Activated CD8-positive, alpha-beta memory T cell treated with anti-CD3 and anti-CD28 coated beads, Interleukin-2, amount 10 ng/mL, durations not matched to agents 7 days and 5 days (primary cell): ENCODE measurements around the gene C19orf25. TPM values are rescaled to one million over a fixed set of nuclear protein-coding genes. Genes with fewer than 3 reads are reported as not detected.

Experiments
- ATAC-seq: fragments of 150-1000 bp; cut with Tn5 transposase; one replicate; pipeline ENCODE4 v1.10.0; 2021; ENCODE audit warnings: moderate library complexity
- CTCF ChIA-PET: fragments of 350-600 bp; sonication (Branson Sonifier 250); formaldehyde crosslinking; loops from one replicate; lab custom pipeline; 2021; ENCODE audit warnings: antibody characterized with exemption; lab: Charles Lee
- DNase-seq: peaks from one replicate; pipeline ENCODE4 v3.0.0-alpha.2; 2020
- H3K27ac Mint-ChIP-seq: one replicate; pipeline ENCODE4 v1.8.0; 2021; ENCODE audit warnings: mild to moderate bottlenecking, mixed read lengths
- H3K27me3 Mint-ChIP-seq: one replicate; pipeline ENCODE4 v1.8.0; 2021; ENCODE audit warnings: mixed read lengths
- H3K36me3 Mint-ChIP-seq: one replicate; pipeline ENCODE4 v1.8.0; 2021; ENCODE audit warnings: mild to moderate bottlenecking, mixed read lengths
- H3K4me1 Mint-ChIP-seq: one replicate; pipeline ENCODE4 v1.8.0; 2021; ENCODE audit warnings: mixed read lengths
- H3K4me3 Mint-ChIP-seq: one replicate; pipeline ENCODE4 v1.8.0; 2021; ENCODE audit warnings: mild to moderate bottlenecking, moderate library complexity, mixed read lengths
- H3K9me3 Mint-ChIP-seq: one replicate; pipeline ENCODE4 v1.8.0; 2022; ENCODE audit warnings: low read depth, mixed read lengths
- total RNA-seq, 2 experiments: library from RNA; stranded (reverse); gene quantifications; one replicate each; pipeline ENCODE4 v1.2.3, GENCODE V29; 2021

C19orf25 gene
- total RNA-seq, 2 experiments from 2014 or later = 43.3 to 48.9 TPM

DNA sequence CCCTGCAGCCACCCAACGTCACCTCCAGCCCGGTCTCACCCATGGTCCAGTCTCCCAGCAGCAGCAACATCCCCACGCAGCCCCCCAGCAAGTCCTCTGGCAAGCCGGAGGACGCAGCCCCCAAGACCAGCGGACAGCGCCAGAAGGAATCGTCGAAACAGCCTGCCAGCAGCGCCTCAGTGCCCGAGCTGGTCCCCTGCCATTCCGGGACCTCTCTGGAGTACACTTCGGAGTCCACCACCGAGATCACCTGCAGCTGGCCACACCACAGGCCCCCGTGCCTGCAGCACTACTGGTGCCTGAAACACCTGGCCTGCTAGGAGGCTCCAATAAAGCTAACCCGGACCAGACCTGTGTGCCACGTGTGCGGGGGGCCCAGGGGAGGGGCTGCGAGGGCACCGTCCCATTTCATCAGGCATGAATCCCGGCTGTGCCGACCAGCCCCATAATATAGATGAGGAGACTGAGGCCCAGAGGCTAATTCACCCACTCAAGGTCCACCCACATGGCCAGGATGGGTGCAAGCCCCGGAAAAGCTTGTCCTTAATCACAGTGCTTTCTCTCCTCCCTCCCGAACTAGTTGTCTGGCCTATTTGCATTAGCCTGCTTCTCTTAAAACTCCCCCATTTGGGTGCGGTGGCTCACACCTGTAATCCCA lies 18.7 kb upstream of the C19orf25 start:
- ATAC-seq (no peak), DNase-seq (no peak)
- no peak overlapping the region for H3K27ac Mint-ChIP-seq
- no peak overlapping the region for H3K4me3 Mint-ChIP-seq
- no peaks in the 10 kb centered on the region for H3K9me3 Mint-ChIP-seq
- CTCF ChIA-PET = no interaction called here
- H3K36me3 Mint-ChIP-seq = no peaks in the 10 kb centered on the region
- H3K4me1 Mint-ChIP-seq = peaks cover 2% of the 10 kb centered on the region
- H3K27me3 Mint-ChIP-seq = peaks cover 2% of the 10 kb centered on the region

DNA sequence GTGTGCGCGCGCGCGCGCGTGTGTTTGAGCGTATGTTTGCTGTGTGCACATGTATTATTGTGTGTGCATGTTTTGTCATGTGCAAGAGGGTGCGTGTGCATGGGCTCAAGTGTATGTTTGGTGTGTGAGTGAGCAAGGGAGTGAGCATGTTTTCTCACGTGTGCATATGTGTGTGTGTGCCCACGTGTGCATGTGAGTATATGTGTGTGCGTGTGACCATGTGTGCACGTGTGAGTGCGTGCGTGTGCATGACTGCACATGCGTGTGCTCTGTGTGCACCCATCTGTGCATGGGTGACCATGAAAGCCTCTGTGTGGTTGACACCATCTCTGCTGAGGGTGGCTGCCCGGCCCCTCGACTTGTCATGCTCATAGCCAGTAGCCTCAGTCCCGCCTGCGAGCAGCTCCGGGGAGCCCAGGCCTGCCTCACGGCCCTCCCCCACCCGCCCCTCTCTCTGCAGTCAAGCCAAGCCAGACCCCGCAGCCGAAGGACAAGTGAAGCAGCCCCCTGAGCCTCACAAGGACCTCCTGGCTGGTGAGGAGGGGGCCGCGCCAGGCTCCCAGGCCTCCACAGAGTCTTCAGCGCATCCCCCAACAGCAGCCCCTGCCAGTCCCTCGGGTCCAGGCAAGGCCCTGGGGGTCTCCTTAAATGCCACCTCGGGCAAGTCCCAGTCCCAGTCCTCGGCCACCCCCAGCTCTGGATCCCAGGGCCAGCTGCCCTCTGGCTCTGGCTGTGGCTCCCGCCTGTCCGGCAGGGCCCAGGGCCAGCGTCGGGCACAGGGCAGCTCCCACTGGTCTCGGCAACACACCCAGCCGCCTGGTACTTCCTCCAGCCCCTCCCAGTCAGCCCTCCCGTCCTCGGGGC lies 17.9 kb upstream of the C19orf25 start:
- DNase-seq (no peak), ATAC-seq (no peak)
- no peaks in the 10 kb centered on the region for H3K9me3 Mint-ChIP-seq
- peaks cover 4% of the 10 kb centered on the region for H3K27me3 Mint-ChIP-seq
- peaks cover under 1% of the 10 kb centered on the region for H3K4me1 Mint-ChIP-seq
- no peaks in the 10 kb centered on the region for H3K36me3 Mint-ChIP-seq
- H3K27ac Mint-ChIP-seq = no peak overlapping the region
- CTCF ChIA-PET = no interaction called here
- H3K4me3 Mint-ChIP-seq = no peak overlapping the region

DNA sequence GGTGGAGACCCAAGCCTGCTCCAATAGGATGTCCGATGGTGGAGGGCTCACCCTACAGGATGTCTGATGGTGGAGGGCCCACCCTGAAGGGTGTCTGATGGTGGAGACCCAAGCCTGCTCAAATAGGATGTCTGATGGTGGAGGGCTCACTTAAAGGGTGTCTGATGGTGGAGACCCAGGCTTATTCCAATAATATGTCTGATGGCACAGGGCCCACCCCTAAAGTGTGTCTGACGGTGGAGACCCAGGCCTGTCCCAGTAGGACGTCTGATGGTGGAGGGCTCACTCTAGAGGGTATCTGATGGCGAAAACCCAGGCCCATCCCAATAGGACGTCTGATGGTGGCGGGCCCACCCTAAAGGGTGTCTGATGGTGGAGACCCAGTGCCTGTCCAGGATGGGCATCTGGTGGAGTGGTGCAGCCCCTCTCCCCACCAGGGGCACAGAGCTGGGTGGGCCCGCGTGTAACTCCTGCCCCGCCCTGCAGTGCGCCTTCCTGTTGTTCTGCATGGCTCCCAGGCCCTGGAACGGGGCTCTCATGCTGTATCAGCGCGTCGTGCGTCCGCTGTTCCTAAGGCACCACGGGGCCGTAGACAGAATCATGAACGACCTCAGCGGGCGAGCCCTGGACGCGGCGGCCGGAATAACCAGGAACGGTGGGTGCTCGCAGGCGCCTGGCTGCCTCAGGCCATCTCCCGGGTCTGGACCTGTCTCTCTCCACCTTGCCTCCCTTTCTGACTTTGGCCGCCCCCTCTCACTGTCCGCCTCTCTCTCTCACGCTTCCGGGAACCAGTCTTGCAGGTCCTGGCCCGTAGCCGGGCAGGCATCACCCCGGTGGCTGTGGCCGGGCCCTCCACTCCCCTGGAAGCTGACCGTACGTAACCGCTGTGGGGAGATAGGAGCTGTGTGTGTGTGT lies 17.0 kb upstream of the C19orf25 start:
- Mint-ChIP-seq H3K4me3 (no peak overlapping the region), H3K27ac (no peak overlapping the region), H3K36me3 (no peaks in the 10 kb centered on the region), H3K9me3 (no peaks in the 10 kb centered on the region), H3K4me1 (peaks cover 3% of the 10 kb centered on the region), H3K27me3 (peaks cover 9% of the 10 kb centered on the region)
- ATAC-seq (no peak), DNase-seq (no peak)
- CTCF ChIA-PET = no interaction called here

DNA sequence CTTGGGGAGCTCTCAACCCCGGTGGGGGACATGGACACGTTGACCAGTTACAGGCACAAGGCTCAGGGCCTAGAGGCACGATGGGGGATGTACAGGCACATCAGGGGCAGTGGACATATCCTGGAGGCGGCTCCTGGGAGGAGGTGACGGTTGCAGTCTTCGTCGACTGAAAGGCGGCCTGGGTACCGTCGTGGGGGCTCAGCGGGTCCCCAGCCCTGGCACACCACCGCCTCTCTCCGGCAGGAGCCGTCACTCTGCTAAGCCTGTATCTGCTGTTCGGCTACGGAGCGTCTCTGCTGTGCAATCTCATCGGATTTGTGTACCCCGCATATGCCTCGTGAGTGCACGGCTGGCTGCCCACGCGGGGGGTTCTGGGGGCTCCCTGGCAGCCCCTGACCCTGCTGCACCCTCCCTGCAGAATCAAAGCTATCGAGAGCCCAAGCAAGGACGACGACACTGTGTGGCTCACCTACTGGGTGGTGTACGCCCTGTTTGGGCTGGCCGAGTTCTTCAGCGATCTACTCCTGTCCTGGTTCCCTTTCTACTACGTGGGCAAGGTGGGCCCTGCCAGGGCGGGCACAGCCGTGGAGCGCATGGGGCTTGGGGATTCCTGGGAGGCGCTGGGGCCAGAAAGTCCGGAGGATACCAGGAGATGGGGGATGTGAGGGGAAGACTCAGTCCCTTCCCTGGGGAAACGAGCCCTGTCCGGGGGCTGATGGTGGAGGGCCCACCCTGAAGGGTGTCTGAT lies 16.2 kb upstream of the C19orf25 start:
- CTCF ChIA-PET = no interaction called here
- ATAC-seq (no peak), DNase-seq (no peak)
- no peaks in the 10 kb centered on the region for H3K9me3 Mint-ChIP-seq
- H3K36me3 Mint-ChIP-seq = no peaks in the 10 kb centered on the region
- H3K4me1 Mint-ChIP-seq = peaks cover 7% of the 10 kb centered on the region
- peaks cover 9% of the 10 kb centered on the region for H3K27me3 Mint-ChIP-seq
- no peak overlapping the region for H3K4me3 Mint-ChIP-seq
- no peak overlapping the region for H3K27ac Mint-ChIP-seq

DNA sequence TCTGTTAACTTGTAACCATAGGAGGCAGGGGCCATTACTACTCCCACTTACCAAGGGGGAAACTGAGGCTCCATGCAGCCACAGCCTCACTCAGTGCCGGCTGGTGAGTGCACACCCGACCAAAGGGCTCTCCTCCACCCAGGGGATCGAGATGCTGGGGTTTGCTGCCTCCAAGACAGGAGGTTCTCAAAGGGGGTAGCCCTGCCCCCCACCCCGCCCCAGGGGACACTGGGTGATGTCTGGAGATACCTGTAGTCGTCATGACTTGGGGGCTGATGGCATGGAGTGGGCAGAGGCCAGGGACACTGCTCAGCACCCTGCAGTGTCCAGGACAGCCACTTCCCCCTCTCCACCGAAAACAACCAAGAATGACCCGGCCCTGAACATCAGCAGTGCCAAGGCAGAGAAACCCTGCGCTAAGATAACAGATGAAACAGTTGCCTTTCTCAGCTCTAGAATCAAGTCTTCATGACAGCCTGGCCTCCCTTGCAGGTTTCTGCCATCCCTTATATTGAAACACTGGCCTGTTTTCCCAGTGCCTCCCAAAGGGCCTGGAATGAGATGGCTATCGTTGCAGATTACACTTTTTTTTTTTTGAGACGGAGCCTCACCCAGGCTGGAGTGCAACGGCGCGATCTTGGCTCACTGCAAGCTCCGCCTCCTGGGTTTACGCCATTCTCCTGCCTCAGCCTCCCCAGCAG lies 15.2 kb upstream of the C19orf25 start:
- ATAC-seq = no peak
- CTCF ChIA-PET = no interaction called here
- Mint-ChIP-seq H3K27me3 (peaks cover 9% of the 10 kb centered on the region), H3K36me3 (no peaks in the 10 kb centered on the region), H3K9me3 (no peaks in the 10 kb centered on the region), H3K4me1 (peaks cover 12% of the 10 kb centered on the region), H3K4me3 (no peak overlapping the region), H3K27ac (no peak overlapping the region)
- no peak for DNase-seq

DNA sequence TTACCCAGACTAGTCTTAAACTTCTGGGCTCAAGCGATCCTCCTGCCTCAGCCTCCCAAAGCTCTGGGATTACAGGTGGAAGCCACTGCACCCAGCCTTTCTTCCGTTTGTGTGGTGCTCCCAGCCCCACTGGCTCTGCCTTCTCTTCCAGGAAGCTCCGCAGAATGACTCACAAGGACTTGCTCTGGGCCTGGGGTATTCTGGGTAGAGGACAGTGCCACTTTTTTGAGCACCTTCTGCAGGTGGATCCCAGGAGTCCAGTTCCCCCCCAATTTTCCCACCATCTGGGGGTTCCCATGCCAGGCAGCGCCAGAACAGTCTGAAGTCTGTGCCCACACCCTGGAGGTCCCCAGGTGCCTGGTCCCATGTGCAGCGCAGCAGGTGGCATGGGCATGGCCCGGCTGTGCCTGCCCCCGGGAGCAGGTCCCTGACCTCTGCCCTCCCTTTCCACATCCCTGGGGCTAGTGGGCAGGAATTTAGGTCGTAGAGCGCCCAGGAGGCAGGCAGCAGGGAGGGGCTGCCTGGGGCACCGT lies 13.5 kb upstream of the C19orf25 start:
- DNase-seq (no peak), ATAC-seq (no peak)
- Mint-ChIP-seq H3K4me1 (peaks cover 13% of the 10 kb centered on the region), H3K27me3 (peaks cover 9% of the 10 kb centered on the region), H3K36me3 (no peaks in the 10 kb centered on the region), H3K4me3 (no peak overlapping the region), H3K9me3 (no peaks in the 10 kb centered on the region), H3K27ac (no peak overlapping the region)
- CTCF ChIA-PET = interaction anchor here (1.7 kb wide), 1 partner anchor 38 kb away, joined by 4 read pairs; no protein-coding TSS in a partner anchor

DNA sequence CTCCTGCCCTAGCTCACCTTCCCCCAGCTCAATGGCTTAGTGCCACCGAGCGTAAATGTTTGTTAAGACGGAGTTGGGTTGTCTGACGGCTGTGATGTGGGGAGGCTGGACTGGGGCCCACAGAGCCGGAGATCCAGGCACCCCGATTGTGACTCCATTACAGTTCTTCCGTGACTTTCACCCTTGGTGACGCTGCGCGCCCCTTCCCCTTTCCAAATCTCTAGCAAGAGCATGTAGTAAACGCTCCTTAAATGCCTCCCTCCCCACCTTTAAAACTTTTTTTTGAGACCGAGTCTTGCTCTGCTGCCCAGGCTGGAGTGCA lies 12.8 kb upstream of the C19orf25 start:
- ATAC-seq (no peak), DNase-seq (no peak)
- H3K4me3 Mint-ChIP-seq = peak overlapping the region; percentile 51
- H3K27me3 Mint-ChIP-seq = peaks cover 9% of the 10 kb centered on the region
- H3K4me1 Mint-ChIP-seq = peaks cover 13% of the 10 kb centered on the region
- H3K27ac Mint-ChIP-seq = no peak overlapping the region
- no peaks in the 10 kb centered on the region for H3K36me3 Mint-ChIP-seq
- CTCF ChIA-PET = interaction anchor here (1.0 to 1.7 kb wide), 2 partner anchors 10 to 37 kb away, joined by 4 read pairs; no protein-coding TSS in a partner anchor
- H3K9me3 Mint-ChIP-seq = no peaks in the 10 kb centered on the region

DNA sequence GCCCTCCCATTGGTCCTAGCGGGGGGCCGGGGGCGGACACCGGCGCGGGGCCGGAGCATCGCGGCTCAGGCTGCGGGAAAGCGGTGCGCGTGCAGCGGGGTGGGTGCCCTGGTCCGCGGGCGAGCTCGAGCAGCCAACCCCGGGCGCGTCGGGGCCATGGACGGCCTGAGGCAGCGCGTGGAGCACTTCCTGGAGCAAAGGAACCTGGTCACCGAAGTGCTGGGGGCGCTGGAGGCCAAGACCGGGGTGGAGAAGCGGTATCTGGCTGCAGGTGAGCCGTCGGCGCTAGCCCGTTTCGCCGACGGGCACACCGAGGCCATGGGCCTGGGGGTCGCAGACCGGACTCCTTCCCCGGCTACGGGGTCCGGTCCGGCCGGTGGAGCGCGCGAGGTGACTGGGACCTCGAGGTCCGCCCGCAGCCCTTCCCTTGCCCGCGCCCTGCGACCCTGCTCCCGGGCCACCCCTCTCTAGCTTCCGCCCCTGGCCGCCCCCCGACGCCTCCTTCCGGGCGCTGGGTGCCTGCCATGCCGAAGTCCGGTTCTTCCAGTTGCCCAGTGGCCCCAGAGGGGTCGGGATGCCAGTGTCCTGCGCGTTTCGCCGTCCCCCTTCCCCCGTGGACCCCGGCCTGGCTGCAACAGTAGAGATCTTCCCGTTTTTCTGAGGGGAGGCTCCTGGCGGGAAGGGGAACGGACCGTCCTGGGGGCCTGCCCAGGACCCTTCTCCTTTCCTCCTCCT lies 12.3 kb upstream of the C19orf25 start, which contains the start of gene REEP6:
REEP6 (plus strand) TSS at position 68 of the 735 bp plus-strand sequence; CDS start at position 157, 89 bp downstream.
- H3K9me3 Mint-ChIP-seq = no peaks in the 10 kb centered on the region
- ATAC-seq (no peak), DNase-seq (no peak)
- H3K36me3 Mint-ChIP-seq = no peaks in the 10 kb centered on the region
- CTCF ChIA-PET = interaction anchor here (0.8 to 2.5 kb wide), 7 partner anchors 9 to 335 kb away, joined by 3 to 8 read pairs (median 4); partner anchors contain the start of gene UQCR11
- peak within 1 kb of the TSS; percentile 75 for H3K27ac Mint-ChIP-seq
- H3K4me3 Mint-ChIP-seq = peak within 1 kb of the TSS; percentile 75
- H3K4me1 Mint-ChIP-seq = peaks cover 13% of the 10 kb centered on the region
- peaks cover 9% of the 10 kb centered on the region for H3K27me3 Mint-ChIP-seq

DNA sequence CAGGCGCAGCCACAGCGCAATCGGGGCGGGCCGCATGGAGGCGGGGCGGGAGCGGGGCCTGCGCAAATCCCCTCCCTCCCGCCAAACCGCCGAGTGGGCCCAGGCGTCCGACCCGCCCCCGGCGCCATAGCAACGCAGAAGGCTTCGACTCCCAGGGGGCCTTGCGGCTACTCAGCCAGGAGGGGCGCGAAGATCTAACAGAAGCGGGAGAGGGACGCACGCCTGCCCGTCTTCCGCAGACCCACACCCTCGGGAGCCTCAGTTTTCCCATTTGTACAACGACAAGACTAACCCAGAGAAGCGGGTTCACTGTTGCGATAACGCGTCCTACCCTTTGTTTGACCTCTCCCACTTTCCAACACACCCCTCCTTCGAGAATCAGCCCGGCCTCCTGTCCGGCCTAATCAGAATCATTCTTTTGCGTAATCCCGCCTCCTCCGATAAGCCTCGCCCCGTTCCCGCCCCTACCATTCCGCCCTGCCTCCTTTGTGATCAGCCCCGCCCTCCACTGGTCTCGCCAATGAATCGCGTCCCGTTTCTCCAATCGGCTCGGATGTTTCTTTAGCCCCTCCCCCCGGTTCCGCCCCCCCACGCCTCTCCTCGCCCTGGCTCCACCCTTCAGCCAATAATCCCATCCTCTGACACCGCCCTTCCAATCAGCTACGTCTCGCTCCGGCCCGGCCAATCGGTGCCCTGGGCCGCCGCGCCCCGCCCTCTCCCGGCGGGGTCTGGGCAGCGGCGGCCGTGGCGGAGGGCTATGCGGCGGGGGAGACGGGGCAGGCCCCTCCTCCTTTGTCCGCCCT lies 11.5 kb upstream of the C19orf25 start, which contains the start of gene PCSK4:
PCSK4 (minus strand) TSS at position 40 of the 803 bp plus-strand sequence; CDS start at position 36, 4 bp downstream.
- H3K4me3 Mint-ChIP-seq = peak within 1 kb of the TSS; percentile 75
- H3K4me1 Mint-ChIP-seq = peaks cover 13% of the 10 kb centered on the region
- CTCF ChIA-PET = interaction anchor here (0.6 to 2.5 kb wide), 9 partner anchors 10 to 335 kb away, joined by 3 to 8 read pairs (median 4); partner anchors contain the start of gene UQCR11
- peak; percentile 91 for ATAC-seq
- peak; percentile 98 for DNase-seq
- no peaks in the 10 kb centered on the region for H3K36me3 Mint-ChIP-seq
- peak within 1 kb of the TSS; percentile 75 for H3K27ac Mint-ChIP-seq
- H3K9me3 Mint-ChIP-seq = no peaks in the 10 kb centered on the region
- H3K27me3 Mint-ChIP-seq = peaks cover 9% of the 10 kb centered on the region

DNA sequence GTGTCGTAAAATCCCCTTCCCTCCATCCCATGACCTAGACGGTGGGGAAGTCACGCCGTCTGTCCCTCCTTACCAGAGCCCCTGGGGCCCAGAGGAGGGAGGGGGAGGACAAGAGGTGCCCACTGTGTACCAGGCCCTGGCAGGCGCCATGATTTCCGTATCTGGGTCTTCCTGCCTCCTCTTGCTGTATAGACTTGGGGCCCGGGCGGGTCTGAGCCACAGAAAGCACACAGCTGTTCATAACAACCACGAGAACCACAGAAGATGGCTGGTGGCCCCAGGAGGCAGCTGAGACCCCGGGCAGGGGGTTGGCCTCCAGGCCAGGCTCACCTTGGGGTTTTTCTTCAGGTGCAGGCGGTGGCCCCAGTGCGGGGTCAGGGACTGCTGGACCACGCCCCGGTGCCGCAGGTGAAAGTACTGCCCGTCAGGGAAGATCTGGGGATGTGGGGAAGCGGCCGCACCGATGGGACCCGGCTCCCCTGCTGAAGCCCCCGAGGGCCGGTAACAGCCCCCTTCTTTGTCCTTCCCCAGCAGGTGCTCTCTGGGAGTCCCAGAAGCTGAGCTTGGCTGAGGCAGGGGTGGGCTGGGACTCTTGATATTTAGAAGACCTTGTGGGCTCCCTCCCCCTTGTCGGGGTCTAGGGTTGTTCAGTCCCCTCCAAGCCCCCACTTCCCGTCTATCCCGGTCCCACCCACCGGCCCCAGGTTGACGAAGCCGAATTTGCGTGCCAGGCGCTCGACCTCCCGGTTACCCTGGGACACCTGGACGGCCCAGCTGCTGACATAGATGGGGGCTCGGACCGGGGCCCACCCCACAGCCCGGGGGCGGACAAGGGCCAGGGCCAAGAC lies 10.7 kb upstream of the C19orf25 start:
- peaks cover 9% of the 10 kb centered on the region for H3K27me3 Mint-ChIP-seq
- peak overlapping the region; percentile 54 for H3K4me3 Mint-ChIP-seq
- CTCF ChIA-PET = interaction anchor here (1.3 to 2.5 kb wide), 3 partner anchors 10 to 57 kb away, joined by 3 to 8 read pairs (median 3); no protein-coding TSS in a partner anchor
- H3K9me3 Mint-ChIP-seq = no peaks in the 10 kb centered on the region
- H3K27ac Mint-ChIP-seq = peak overlapping the region; percentile 19
- no peaks in the 10 kb centered on the region for H3K36me3 Mint-ChIP-seq
- DNase-seq (no peak), ATAC-seq (no peak)
- peaks cover 13% of the 10 kb centered on the region for H3K4me1 Mint-ChIP-seq
